ENCODE data around the gene DEFB125.

The DEFB125 gene

DNA sequence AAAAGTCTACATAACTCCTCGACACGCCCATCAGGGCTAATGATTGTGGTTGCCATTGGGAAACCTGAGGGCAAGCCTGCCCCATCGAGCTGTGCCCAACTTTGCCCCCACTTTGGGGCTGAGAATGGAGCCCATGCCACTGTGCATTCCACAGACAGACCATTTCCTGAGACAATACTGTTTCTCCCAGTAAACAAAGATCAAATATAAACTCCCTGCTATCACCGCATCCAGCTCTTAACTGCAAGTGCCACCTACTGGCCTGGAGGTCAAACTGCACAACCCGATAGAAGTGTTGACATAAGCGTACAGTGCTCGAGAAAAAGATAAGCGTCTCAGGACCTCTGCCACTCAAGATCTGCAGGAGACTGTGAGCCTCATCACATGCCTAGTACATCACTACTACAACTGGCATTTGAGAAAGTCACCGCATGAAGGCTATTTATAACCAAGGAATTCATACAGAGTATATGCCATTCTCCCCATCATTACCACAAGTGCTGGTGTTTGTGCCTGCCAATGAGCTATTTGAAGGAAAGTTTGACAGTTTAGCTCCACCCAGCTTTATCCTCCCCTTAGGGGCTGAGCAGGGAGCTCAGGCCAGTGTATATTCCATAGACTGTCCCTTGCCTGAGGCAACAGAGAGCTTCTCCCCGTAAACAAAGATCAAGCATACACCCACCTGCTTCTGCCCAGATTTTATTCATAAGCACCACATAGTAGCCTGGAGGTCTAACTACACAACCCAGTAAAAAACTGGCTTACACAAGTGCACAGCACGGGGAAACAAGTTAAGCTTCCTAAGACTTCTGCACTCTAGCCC lies 50.4 kb downstream of the DEFB125 start:
- DNase-seq (ENCODE audit: low read depth, low spot score) = no peak
- ChIA-PET POLR2A (no interaction called here), CTCF (no interaction called here)
- TF ChIP-seq, protein P1, sequence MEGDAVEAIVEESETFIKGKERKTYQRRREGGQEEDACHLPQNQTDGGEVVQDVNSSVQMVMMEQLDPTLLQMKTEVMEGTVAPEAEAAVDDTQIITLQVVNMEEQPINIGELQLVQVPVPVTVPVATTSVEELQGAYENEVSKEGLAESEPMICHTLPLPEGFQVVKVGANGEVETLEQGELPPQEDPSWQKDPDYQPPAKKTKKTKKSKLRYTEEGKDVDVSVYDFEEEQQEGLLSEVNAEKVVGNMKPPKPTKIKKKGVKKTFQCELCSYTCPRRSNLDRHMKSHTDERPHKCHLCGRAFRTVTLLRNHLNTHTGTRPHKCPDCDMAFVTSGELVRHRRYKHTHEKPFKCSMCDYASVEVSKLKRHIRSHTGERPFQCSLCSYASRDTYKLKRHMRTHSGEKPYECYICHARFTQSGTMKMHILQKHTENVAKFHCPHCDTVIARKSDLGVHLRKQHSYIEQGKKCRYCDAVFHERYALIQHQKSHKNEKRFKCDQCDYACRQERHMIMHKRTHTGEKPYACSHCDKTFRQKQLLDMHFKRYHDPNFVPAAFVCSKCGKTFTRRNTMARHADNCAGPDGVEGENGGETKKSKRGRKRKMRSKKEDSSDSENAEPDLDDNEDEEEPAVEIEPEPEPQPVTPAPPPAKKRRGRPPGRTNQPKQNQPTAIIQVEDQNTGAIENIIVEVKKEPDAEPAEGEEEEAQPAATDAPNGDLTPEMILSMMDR (IDR thresholded peaks at IDR 0.05; ENCODE audit: insufficient read depth, low read length, missing control alignments) = no peak
- no peak overlapping the region for H3K4me3 ChIP-seq (ENCODE audit: low read depth, low read length)

DNA sequence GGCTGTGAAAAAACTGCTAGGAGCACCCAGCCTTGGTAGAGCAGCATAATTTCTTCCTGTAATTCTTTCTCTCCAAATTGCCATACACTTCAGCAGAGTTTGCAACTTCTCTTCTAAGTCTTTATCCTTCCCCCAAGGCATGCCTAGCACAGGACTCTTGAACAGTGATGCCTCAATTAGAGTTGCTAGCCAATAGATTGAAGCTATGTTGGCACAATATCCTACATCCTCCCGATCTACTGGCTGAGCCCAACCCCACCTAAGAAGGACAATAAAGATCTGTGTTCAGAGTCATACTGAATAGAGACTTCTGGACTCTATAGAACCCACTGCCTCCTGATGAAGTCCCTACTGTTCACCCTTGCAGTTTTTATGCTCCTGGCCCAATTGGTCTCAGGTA lies 54.8 kb downstream of the DEFB125 start, which contains the start of gene DEFB126:
Gene DEFB126 (plus strand): TSS at position 301 of the 400 bp plus-strand sequence. CDS start 39 bp downstream, at position 340.
- POLR2A ChIA-PET = no interaction called here
- DNase-seq (ENCODE audit: low read depth, low spot score) = no peak
- CTCF ChIA-PET = no interaction called here
- no peak within 1 kb of the TSS for H3K4me3 ChIP-seq (ENCODE audit: low read depth, low read length)
- TF ChIP-seq, protein P1 (IDR thresholded peaks at IDR 0.05; ENCODE audit: insufficient read depth, low read length, missing control alignments) = no peak

DNA sequence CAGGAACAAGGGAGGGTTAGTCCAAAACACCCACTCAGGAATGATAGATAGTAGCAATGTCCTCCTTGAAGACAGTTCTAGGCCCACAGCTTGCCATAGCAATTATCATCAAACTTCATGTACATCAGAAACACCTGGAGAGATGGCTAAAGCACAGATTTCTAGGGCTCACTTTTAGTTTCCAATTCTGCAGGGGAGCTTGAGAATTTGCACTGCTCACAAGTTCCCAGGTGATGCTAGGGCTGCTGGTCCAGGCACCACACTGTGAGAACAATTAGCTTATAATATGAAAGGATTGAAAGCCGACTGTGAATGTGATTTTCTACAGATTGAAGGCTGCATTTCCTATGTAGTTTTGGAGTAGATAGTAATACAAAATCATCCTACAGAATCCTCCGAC lies 58.4 kb downstream of the DEFB125 start:
- CTCF ChIA-PET = no interaction called here

More for the DNA sequence above, 58.4 kb downstream of the DEFB125 start:
- no peak overlapping the region for H3K4me3 ChIP-seq (ENCODE audit: low read depth, low read length)
- POLR2A ChIA-PET = no interaction called here
- DNase-seq (ENCODE audit: low read depth, low spot score) = no peak
- TF ChIP-seq, protein P1 (IDR thresholded peaks at IDR 0.05; ENCODE audit: insufficient read depth, low read length, missing control alignments) = no peak
